Measurements from ENCODE around the gene CRYBA1. TPM values are rescaled to one million over a fixed set of nuclear protein-coding genes. Genes with fewer than 3 reads are reported as not detected.

CRYBA1 gene
- total and polyA plus RNA-seq, 2 donors from 2014 or later = not detected

- Histone ChIP-seq H3K4me1 (ENCODE audit: control insufficient read depth in 2 of 3, insufficient read depth in 2 of 3, low read depth in 1 of 3, low read length in 3 of 3) (peaks cover 0 to 3% (median 0%) of the 10 kb centered on the region in 3 donors), H3K27me3 (ENCODE audit: control insufficient read depth, insufficient read depth, low read length) (no peaks in the 10 kb centered on the region), H3K9ac (ENCODE audit: low read length in 3 of 3) (no peak overlapping the region), H3K36me3 (ENCODE audit: control insufficient read depth in 2 of 3, insufficient read depth in 3 of 3, low read length in 3 of 3) (no peaks in the 10 kb centered on the region), H3K9me3 (ENCODE audit: control insufficient read depth in 2 of 3, insufficient read depth in 1 of 3, low read length in 3 of 3) (no peaks in the 10 kb centered on the region), H3K27ac (ENCODE audit: low read depth in 2 of 2, low read length in 2 of 2) (no peak overlapping the region), H3K4me3 (ENCODE audit: low read length in 3 of 3) (no peak overlapping the region)
- DNase-seq (no peak), FAIRE-seq (no peak)
- no peak for TF ChIP-seq CTCF (IDR thresholded peaks at IDR 0.05; ENCODE audit: borderline replicate concordance, extremely low read depth, insufficient read depth)
- intact Hi-C loops (cut with DNase I) = no loop called here
Measured at GRCh38 chr17:29215717-29216116, 30.9 kb upstream of the CRYBA1 start.

GRCh38 chr17:29216181-29216580 lies 30.5 kb upstream of the CRYBA1 start:
- H3K27me3 ChIP-seq (ENCODE audit: control insufficient read depth, insufficient read depth, low read length) = no peaks in the 10 kb centered on the region
- peaks cover 0 to 3% (median 0%) of the 10 kb centered on the region in 3 donors for H3K4me1 ChIP-seq (ENCODE audit: control insufficient read depth in 2 of 3, insufficient read depth in 2 of 3, low read depth in 1 of 3, low read length in 3 of 3)
- TF ChIP-seq CTCF (IDR thresholded peaks at IDR 0.05; ENCODE audit: borderline replicate concordance, extremely low read depth, insufficient read depth) = no peak
- no peaks in the 10 kb centered on the region for H3K9me3 ChIP-seq (ENCODE audit: control insufficient read depth in 2 of 3, insufficient read depth in 1 of 3, low read length in 3 of 3)
- DNase-seq = no peak
- H3K9ac ChIP-seq (ENCODE audit: low read length in 3 of 3) = no peak overlapping the region
- intact Hi-C loops (cut with DNase I) = no loop called here
- FAIRE-seq = no peak
- no peak overlapping the region for H3K27ac ChIP-seq (ENCODE audit: low read depth in 2 of 2, low read length in 2 of 2)
- H3K4me3 ChIP-seq (ENCODE audit: low read length in 3 of 3) = no peak overlapping the region
- H3K36me3 ChIP-seq (ENCODE audit: control insufficient read depth in 2 of 3, insufficient read depth in 3 of 3, low read length in 3 of 3) = no peaks in the 10 kb centered on the region

- Histone ChIP-seq H3K36me3 (ENCODE audit: control insufficient read depth in 2 of 3, insufficient read depth in 3 of 3, low read length in 3 of 3) (no peaks in the 10 kb centered on the region), H3K9me3 (ENCODE audit: control insufficient read depth in 2 of 3, insufficient read depth in 1 of 3, low read length in 3 of 3) (no peaks in the 10 kb centered on the region), H3K9ac (ENCODE audit: low read length in 3 of 3) (no peak overlapping the region), H3K4me1 (ENCODE audit: control insufficient read depth in 2 of 3, insufficient read depth in 2 of 3, low read depth in 1 of 3, low read length in 3 of 3) (peaks cover 0 to 3% (median 0%) of the 10 kb centered on the region in 3 donors), H3K4me3 (ENCODE audit: low read length in 3 of 3) (no peak overlapping the region), H3K27ac (ENCODE audit: low read depth in 2 of 2, low read length in 2 of 2) (no peak overlapping the region), H3K27me3 (ENCODE audit: control insufficient read depth, insufficient read depth, low read length) (no peaks in the 10 kb centered on the region)
- TF ChIP-seq CTCF (IDR thresholded peaks at IDR 0.05; ENCODE audit: borderline replicate concordance, extremely low read depth, insufficient read depth) = no peak
- FAIRE-seq (no peak), DNase-seq (no peak)
- intact Hi-C loops (cut with DNase I) = no loop called here
Measured at GRCh38 chr17:29216856-29217255, 29.8 kb upstream of the CRYBA1 start.

Measured in kidney (tissue), 14 donors.